ENCODE measurements around the gene ASB10.

DNA sequence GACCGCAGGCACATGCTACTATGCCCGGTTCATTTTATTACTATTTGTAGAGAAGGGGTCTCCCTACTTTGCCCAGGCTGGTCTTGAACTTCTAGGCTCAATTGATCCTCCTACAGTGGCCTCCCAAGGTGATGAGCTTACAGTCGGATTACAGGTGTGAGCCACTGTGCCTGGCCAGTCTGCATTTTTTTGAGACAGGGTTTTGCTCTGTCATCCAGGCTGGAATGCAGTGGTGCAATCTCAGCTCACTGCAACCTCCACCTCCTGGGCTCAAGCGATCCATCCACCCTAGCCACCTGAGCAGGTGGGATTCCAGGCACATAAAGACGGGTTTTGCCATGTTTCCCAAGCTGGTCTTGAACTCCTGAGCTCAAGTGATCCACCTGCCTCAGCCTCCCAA, 25.6 kb upstream of the ASB10 start:
- TF ChIP-seq POLR2A (IDR thresholded peaks at IDR 0.05; ENCODE audit: low read depth, low read length), result no peak
- TF ChIP-seq TAF1 (IDR thresholded peaks at IDR 0.05; ENCODE audit: low read depth, low read length), result no peak
- TF ChIP-seq SPI1 (IDR thresholded peaks at IDR 0.05; ENCODE audit: low read depth, low read length), result no peak
- TF ChIP-seq POLR2AphosphoS5 (IDR thresholded peaks at IDR 0.05; ENCODE audit: low read depth, low read length), result no peak
- TF ChIP-seq POU2F2 (IDR thresholded peaks at IDR 0.05; ENCODE audit: low read depth, low read length), result no peak
- no peak for TF ChIP-seq PAX5 (IDR thresholded peaks at IDR 0.05; ENCODE audit: insufficient read depth, low read length, severe bottlenecking)
